K562 (cell line): ENCODE data around the gene CUTC.

Experiments
- YY1 ChIP-seq, 3 experiments: IDR thresholded peaks; 2 replicates each; pipeline ENCODE4 v1.6.1; 2011; ENCODE audit warnings: low read length in 2 of 3, mild to moderate bottlenecking in 2 of 3, moderate library complexity in 2 of 3, borderline replicate concordance in 1 of 3, control low read depth in 1 of 3, low read depth in 1 of 3; ENCODE audit not compliant: insufficient read depth in 3 of 3, insufficient replicate concordance in 2 of 3, control insufficient read depth in 1 of 3, insufficient read length in 1 of 3; ENCODE audit errors: extremely low read depth in 1 of 3
- ZBTB5 ChIP-seq: fragments of 450-650 bp; IDR thresholded peaks from 2 replicates; pipeline ENCODE4 v1.6.1; 2017; ENCODE audit warnings: antibody characterized with exemption

- TF ChIP-seq ZBTB5, result no peak
- no peak for TF ChIP-seq YY1 (IDR thresholded peaks at IDR 0.05; ENCODE audit: borderline replicate concordance in 1 of 3, control insufficient read depth in 1 of 3, extremely low read depth in 1 of 3, insufficient read depth in 3 of 3, insufficient read length in 1 of 3, insufficient replicate concordance in 2 of 3, low read depth in 1 of 3, low read length in 2 of 3)
Observed at GRCh38 chr10:99767901-99768300, 35.9 kb downstream of the CUTC start.
